Activated naive CD8-positive, alpha-beta T cell treated with anti-CD3 and anti-CD28 coated beads, Interleukin-2, amount 10 ng/mL, durations not matched to agents 7 days and 5 days (primary cell): Measurements from ENCODE around the gene POLQ. TPM values are rescaled to one million over a fixed set of nuclear protein-coding genes. Genes with fewer than 3 reads are reported as not detected.

Source experiments
- ATAC-seq: fragments of 150-1000 bp; cut with Tn5 transposase; one replicate; pipeline ENCODE4 v1.10.0; 2021; ENCODE audit warnings: low read depth, moderate library complexity
- POLR2A ChIA-PET: fragments of 350-600 bp; sonication (Branson Sonifier 250); formaldehyde crosslinking; loops from one replicate; lab custom pipeline; 2021; ENCODE audit warnings: antibody characterized with exemption; lab: Charles Lee
- DNase-seq: peaks from one replicate; pipeline ENCODE4 v3.0.0; 2021
- H3K27ac Mint-ChIP-seq: one replicate; pipeline ENCODE4 v1.8.0; 2022; ENCODE audit warnings: mild to moderate bottlenecking, mixed read lengths
- H3K27me3 Mint-ChIP-seq: one replicate; pipeline ENCODE4 v1.8.0; 2022; ENCODE audit warnings: mild to moderate bottlenecking, moderate library complexity, mixed read lengths
- H3K36me3 Mint-ChIP-seq: one replicate; pipeline ENCODE4 v1.8.0; 2021; ENCODE audit warnings: mild to moderate bottlenecking, mixed read lengths
- H3K4me1 Mint-ChIP-seq: one replicate; pipeline ENCODE4 v1.8.0; 2021; ENCODE audit warnings: mixed read lengths
- H3K4me3 Mint-ChIP-seq: one replicate; pipeline ENCODE4 v1.8.0; 2022; ENCODE audit warnings: mild to moderate bottlenecking, moderate library complexity, mixed read lengths
- H3K9me3 Mint-ChIP-seq: one replicate; pipeline ENCODE4 v1.8.0; 2021; ENCODE audit warnings: mixed read lengths
- total RNA-seq, 2 experiments: library from RNA; stranded (reverse); gene quantifications; one replicate each; pipeline ENCODE4 v1.2.3, GENCODE V29; 2021

POLQ gene
- total RNA-seq, 2 experiments from 2014 or later, result 22.3 to 25.9 TPM

DNA sequence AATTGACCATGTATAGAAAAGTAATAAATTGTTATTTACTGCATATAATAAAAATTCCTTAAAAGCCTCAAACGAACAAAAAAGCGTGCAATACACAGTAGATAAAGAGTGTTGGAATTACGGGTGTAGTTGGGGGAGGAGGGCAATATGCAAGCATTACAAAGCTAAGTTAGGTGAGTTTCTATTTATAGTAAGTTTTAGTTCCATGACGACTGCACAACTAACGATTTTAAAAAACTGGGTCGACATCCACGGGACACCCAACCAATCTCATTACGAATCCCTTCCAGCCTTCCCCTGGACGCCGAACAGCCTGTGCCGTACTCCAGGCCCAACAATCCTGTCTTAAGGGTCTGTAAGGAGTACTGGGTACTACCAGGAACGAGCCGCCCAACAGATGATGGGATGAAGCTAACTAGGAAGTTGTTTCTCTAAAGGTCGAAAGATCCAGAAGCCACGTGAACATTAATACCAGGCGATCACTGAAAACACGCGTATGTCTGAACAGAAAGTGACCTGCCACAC lies 677 bp downstream of the POLQ start:
- DNase-seq, result no peak
- Mint-ChIP-seq H3K4me3 (peak overlapping the region; percentile 96), H3K27me3 (no peaks in the 10 kb centered on the region), H3K27ac (peak overlapping the region; percentile 87), H3K36me3 (peaks cover 16% of the 10 kb centered on the region), H3K4me1 (peaks cover 13% of the 10 kb centered on the region), H3K9me3 (no peaks in the 10 kb centered on the region)
- ATAC-seq, result peak; percentile 9
- POLR2A ChIA-PET, result interaction anchor here (0.8 to 2.0 kb wide), 4 partner anchors 91 to 871 kb away, joined by 3 to 8 read pairs (median 5); partner anchors contain the start of genes GOLGB1, HCLS1 and WDR5B

DNA sequence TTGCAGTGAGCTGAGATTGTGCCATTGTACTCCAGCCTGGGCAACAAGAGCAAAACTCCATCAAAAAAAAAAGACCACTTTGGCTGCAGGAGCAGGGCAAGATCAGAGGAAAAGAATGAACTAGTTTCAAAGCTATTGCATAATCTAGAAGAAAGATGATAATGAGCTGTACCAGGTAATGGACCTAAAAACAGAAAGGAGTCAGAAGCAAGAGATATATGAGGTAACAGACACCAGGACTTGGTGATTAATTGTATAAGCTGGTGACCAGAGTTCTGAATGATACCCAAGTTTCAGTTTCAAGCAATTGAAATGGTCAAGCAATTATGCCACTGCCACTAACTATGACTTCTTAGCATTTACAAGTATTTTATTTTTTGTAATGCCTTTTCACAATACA lies 2.9 kb downstream of the POLQ start:
- ATAC-seq, result no peak
- peaks cover 27% of the 10 kb centered on the region for H3K36me3 Mint-ChIP-seq
- peaks cover 16% of the 10 kb centered on the region for H3K4me1 Mint-ChIP-seq
- no peak overlapping the region for H3K4me3 Mint-ChIP-seq
- H3K27me3 Mint-ChIP-seq, result no peaks in the 10 kb centered on the region
- no peak overlapping the region for H3K27ac Mint-ChIP-seq
- no peaks in the 10 kb centered on the region for H3K9me3 Mint-ChIP-seq
- no peak for DNase-seq
- POLR2A ChIA-PET, result interaction anchor here (0.8 kb wide), 1 partner anchor 8 kb away, joined by 5 read pairs; no protein-coding TSS in a partner anchor

DNA sequence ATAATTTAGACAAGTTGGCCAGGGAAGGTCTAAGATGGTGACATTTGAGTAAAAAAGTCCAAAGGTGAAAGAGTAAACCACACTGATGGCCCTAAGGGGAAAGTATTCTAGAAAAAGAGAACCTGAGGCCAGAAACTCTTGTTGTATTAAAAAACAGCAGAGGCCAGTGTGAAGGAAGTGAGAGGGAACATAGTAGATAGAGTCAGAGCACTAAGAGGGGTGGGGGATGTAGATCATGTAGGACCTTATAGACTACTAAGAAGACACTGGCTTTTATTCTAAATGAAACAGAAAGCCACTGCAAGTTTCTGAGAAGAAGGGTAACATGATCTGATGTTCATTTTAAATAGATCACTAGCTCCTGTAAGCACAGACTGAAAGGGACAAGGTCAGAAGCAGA lies 14.5 kb downstream of the POLQ start:
- peak overlapping the region; percentile 11 for H3K27ac Mint-ChIP-seq
- H3K9me3 Mint-ChIP-seq, result no peaks in the 10 kb centered on the region
- DNase-seq (no peak), ATAC-seq (no peak)
- peaks cover 46% of the 10 kb centered on the region for H3K36me3 Mint-ChIP-seq
- no peaks in the 10 kb centered on the region for H3K27me3 Mint-ChIP-seq
- POLR2A ChIA-PET, result no interaction called here
- no peak overlapping the region for H3K4me3 Mint-ChIP-seq
- peaks cover 7% of the 10 kb centered on the region for H3K4me1 Mint-ChIP-seq

DNA sequence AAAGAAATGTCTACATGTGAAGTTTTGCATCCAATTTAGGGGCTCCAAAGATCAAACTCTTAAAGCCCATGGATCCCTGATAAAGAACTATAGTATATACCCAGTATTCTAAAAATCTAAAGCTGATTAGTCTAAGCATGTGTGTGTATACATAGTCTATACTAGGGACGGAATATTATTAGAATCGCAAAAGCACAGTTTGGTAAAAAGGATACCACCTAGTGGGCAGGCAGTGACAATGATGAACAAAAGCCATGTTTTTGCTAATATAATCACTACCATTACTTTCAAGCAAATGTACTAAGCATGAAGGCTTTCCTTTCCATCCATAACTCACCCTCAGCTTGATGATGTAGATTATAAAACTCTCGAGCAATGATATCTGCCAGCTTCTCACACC lies 16.5 kb downstream of the POLQ start:
- DNase-seq, result no peak
- H3K27me3 Mint-ChIP-seq, result no peaks in the 10 kb centered on the region
- peaks cover 48% of the 10 kb centered on the region for H3K36me3 Mint-ChIP-seq
- H3K9me3 Mint-ChIP-seq, result no peaks in the 10 kb centered on the region
- no peak overlapping the region for H3K27ac Mint-ChIP-seq
- POLR2A ChIA-PET, result no interaction called here
- peaks cover 4% of the 10 kb centered on the region for H3K4me1 Mint-ChIP-seq
- H3K4me3 Mint-ChIP-seq, result no peak overlapping the region
- no peak for ATAC-seq

DNA sequence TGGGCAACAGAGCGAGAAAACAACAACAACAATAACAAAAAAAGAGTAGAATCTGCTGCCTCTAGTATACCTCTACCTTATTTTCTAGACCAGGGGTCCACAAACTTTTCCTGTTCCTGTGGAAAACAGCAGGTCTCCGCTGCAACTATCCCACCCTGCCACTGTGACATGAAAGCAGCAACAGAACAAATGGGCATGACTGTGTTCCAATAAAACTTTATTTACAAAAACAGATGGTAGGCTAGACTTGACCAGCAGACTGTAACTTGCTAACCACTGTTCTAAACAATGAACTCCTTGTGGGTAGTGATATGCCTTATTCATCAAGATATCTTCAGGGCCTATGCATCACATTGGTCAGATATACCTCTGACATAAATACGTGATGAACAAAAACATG lies 25.3 kb downstream of the POLQ start:
- Mint-ChIP-seq H3K9me3 (peaks cover 9% of the 10 kb centered on the region), H3K36me3 (peaks cover 66% of the 10 kb centered on the region), H3K27me3 (no peaks in the 10 kb centered on the region), H3K4me1 (no peaks in the 10 kb centered on the region), H3K27ac (no peak overlapping the region), H3K4me3 (no peak overlapping the region)
- POLR2A ChIA-PET, result no interaction called here
- ATAC-seq (no peak), DNase-seq (no peak)

DNA sequence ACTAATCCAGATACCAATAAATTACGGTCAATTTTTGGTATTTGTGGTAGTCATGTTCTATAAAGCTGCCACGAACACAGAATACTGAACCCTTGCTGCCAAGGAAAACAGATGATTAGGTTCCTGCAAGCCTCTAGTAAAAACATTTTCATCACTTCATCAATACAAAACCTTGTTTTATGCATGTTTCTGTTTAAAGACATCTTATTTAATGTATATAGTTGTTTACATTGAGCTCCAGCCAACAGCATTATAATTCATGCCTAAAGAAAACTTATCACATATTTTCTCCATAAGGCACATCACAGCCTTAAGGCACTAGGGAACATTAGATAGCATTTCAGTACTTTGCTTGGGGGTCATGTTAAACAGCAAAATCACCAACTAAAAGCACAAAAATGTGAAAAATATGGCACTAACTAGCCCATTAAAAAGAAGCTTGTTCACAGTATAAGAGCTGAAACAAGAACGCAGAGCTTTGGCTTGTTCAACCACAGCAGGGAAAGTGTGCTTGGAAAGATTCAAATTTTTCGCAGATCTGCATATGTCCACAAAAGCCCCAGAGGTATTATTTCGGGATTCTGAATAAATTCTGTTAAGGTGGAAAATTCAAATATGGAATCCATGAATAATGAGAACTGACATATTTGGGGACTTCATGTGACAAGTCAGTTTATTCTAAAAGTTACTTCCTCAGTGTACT lies 27.7 kb downstream of the POLQ start:
- no peak overlapping the region for H3K4me3 Mint-ChIP-seq

DNA sequence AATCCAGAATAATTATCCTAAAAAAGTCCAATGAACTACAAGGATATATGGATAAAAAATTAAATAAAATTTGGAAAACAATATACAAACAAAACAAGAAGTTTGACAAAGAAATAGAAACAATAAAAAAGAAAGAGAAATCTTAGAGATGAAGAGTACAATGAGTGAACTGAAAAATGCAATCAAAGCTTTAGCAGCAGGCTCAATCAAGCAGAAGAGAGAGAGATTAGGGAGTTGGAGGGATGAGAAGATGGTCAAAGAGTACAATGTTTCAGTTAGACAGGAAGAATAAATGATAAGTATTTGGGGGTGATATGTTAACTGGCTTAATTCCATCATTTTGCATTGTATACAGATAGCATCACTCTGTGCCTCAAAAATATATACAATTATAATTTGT lies 29.9 kb downstream of the POLQ start:
- H3K36me3 Mint-ChIP-seq, result peaks cover 72% of the 10 kb centered on the region
- ATAC-seq, result no peak
- no peaks in the 10 kb centered on the region for H3K4me1 Mint-ChIP-seq
- no peak for DNase-seq
- H3K27me3 Mint-ChIP-seq, result no peaks in the 10 kb centered on the region
- no peak overlapping the region for H3K4me3 Mint-ChIP-seq
- peaks cover 9% of the 10 kb centered on the region for H3K9me3 Mint-ChIP-seq
- no peak overlapping the region for H3K27ac Mint-ChIP-seq
- POLR2A ChIA-PET, result no interaction called here

More for the DNA sequence above, 27.7 kb downstream of the POLQ start:
- POLR2A ChIA-PET, result no interaction called here
- peaks cover 72% of the 10 kb centered on the region for H3K36me3 Mint-ChIP-seq
- DNase-seq, result no peak
- H3K27ac Mint-ChIP-seq, result no peak overlapping the region
- H3K9me3 Mint-ChIP-seq, result peaks cover 9% of the 10 kb centered on the region
- H3K27me3 Mint-ChIP-seq, result no peaks in the 10 kb centered on the region
- H3K4me1 Mint-ChIP-seq, result no peaks in the 10 kb centered on the region
- no peak for ATAC-seq

DNA sequence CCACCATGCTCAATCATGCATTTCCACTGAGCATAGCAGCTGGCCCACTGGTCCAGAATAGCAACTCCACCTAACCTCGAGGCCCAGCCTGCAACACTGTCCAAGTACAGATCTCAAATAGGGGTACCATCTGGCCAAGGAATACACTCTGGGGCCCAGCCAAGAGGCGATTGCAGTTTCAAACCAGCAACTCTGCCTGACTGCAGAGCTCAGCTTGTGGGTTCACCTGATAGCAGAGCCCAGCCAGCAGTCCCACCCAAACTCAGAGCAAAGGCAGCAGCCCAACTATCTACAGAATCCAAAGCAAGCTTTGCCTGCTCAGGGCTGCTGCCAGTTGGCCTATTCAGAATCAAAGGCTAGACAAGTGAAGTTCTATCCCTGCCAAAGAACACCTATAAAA lies 30.5 kb downstream of the POLQ start:
- Mint-ChIP-seq H3K4me3 (no peak overlapping the region), H3K27ac (no peak overlapping the region), H3K4me1 (no peaks in the 10 kb centered on the region), H3K36me3 (peaks cover 69% of the 10 kb centered on the region), H3K27me3 (no peaks in the 10 kb centered on the region), H3K9me3 (peaks cover 9% of the 10 kb centered on the region)
- DNase-seq, result no peak
- ATAC-seq, result no peak
- POLR2A ChIA-PET, result no interaction called here

DNA sequence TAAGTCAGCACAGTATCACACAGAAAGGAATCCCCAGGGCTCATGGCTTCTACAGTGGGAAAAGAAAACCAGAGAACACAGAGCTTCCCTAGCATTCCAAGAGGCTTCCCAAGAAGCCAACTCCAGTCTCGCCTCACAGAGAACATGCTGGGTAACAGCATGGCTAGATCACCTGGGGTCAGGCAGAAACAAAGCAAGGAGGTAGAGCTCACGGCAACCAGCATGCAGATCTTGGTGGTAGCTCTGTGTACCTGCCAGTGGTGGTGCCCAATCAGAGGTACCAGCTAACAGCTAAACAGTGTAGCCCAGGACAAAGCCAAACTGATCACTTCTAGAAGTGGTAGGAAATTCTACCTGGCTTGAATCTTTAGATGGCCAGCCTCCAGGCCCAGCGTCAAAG lies 31.3 kb downstream of the POLQ start:
- DNase-seq, result no peak
- Mint-ChIP-seq H3K27ac (no peak overlapping the region), H3K36me3 (peaks cover 64% of the 10 kb centered on the region), H3K27me3 (no peaks in the 10 kb centered on the region), H3K4me3 (no peak overlapping the region), H3K9me3 (peaks cover 9% of the 10 kb centered on the region), H3K4me1 (no peaks in the 10 kb centered on the region)
- ATAC-seq, result no peak
- POLR2A ChIA-PET, result no interaction called here

DNA sequence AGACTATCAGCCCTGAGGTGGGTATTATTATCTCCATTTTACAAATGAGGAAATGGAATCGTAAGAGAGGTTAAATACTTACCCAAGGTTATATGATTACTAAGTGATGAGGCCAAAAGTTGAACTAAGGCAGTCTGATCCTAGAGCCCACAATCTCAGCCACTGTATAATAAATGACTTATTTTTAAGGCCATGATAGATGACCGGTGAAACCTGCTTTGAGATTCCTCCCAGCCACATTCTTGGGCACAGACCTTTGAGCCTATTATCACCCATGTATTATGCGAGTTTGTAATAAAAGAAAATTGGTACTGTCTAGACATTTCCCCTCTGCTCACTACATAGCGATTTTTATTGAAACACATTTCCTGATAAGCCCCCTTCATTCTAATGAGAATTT lies 37.4 kb downstream of the POLQ start:
- DNase-seq (no peak), ATAC-seq (no peak)
- Mint-ChIP-seq H3K27me3 (no peaks in the 10 kb centered on the region), H3K36me3 (peaks cover 49% of the 10 kb centered on the region), H3K9me3 (no peaks in the 10 kb centered on the region), H3K27ac (no peak overlapping the region), H3K4me3 (no peak overlapping the region), H3K4me1 (peaks cover 5% of the 10 kb centered on the region)
- POLR2A ChIA-PET, result no interaction called here

DNA sequence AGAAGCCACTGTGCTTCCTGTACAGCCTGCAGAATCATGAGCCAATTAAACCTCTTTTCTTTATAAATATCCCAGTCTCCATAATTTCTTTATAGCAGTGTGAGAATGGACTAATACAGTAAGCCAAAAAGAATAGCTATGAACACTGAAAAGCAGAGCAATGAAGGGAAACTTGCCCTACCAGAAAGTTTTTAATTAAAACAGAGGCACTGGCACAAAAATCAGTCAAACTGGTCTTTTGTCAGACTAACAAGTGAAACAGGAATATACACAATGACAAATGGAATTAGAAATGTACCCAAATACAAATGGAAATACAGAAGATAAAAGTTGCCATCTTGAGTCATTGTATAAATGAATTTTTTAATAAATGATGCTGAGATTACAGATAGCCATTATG lies 40.5 kb downstream of the POLQ start:
- POLR2A ChIA-PET, result no interaction called here
- DNase-seq (no peak), ATAC-seq (no peak)
- Mint-ChIP-seq H3K9me3 (no peaks in the 10 kb centered on the region), H3K4me1 (peaks cover 5% of the 10 kb centered on the region), H3K27me3 (no peaks in the 10 kb centered on the region), H3K4me3 (no peak overlapping the region), H3K36me3 (peaks cover 44% of the 10 kb centered on the region), H3K27ac (no peak overlapping the region)

DNA sequence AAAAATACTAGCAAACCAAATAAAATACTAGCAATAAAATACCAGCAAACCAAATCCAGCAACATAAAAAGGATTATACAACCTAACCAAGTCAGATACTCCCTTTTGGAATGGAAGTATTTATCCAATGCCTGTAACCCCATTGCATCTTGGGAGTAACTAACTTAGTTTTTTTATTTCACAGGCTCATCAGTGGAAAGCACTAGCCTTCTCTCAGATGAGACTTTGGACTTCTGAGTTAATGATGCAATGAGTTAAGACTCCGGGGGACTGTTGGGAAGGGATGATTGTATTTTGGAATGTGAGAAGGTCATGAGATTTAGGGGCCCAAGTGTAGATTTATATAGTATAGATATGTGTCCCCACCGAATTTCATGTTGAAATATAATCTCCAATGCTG lies 41.2 kb downstream of the POLQ start:
- POLR2A ChIA-PET, result no interaction called here
- no peak for ATAC-seq
- H3K4me1 Mint-ChIP-seq, result peaks cover 5% of the 10 kb centered on the region
- H3K27ac Mint-ChIP-seq, result no peak overlapping the region
- DNase-seq, result no peak
- H3K4me3 Mint-ChIP-seq, result no peak overlapping the region
- H3K27me3 Mint-ChIP-seq, result no peaks in the 10 kb centered on the region
- no peaks in the 10 kb centered on the region for H3K9me3 Mint-ChIP-seq
- peaks cover 44% of the 10 kb centered on the region for H3K36me3 Mint-ChIP-seq

DNA sequence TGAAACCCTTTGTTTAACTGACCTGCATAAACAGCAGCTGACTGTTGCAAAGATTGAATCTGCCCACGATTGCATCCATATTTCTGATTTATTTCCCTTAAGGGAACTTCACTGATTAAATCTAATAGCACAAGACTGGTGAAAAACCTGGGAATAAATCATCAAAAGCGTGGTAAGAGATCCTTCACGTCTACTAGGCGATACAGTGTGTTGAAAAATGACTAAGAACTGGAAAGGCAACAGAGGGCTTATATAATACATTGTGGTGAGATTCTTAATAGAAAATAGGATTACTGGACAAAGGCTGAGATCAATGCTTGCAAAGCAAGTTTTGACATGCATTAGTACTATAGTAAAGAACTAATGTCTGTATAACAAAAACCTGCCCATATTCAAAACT lies 49.0 kb downstream of the POLQ start:
- POLR2A ChIA-PET, result no interaction called here
- ATAC-seq, result no peak

DNA sequence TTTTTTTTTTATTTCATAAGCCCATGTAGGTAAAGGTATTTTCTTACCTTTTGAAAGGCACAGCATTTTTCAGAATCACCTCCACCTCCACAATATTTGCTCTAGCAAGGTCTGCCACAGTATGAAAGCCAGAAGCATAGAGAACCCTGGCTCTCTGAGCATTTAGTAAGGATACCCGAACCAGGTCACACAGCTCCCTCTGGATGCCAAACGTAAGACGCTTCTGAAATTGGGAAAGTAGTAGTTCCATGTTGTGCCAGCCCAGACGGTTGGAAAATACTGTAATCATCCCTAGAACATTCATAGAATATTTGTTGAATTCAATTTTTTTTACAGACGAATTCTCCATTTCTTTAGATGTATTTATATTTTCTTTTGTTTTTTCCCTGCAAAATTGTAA lies 52.4 kb downstream of the POLQ start:
- ATAC-seq, result no peak
- Mint-ChIP-seq H3K27ac (no peak overlapping the region), H3K4me3 (no peak overlapping the region), H3K27me3 (no peaks in the 10 kb centered on the region), H3K4me1 (no peaks in the 10 kb centered on the region), H3K36me3 (peaks cover 45% of the 10 kb centered on the region), H3K9me3 (no peaks in the 10 kb centered on the region)
- POLR2A ChIA-PET, result no interaction called here
- DNase-seq, result no peak

More for the DNA sequence above, 49.0 kb downstream of the POLQ start:
- Mint-ChIP-seq H3K36me3 (peaks cover 30% of the 10 kb centered on the region), H3K27ac (no peak overlapping the region), H3K4me1 (no peaks in the 10 kb centered on the region), H3K4me3 (no peak overlapping the region), H3K9me3 (no peaks in the 10 kb centered on the region), H3K27me3 (no peaks in the 10 kb centered on the region)
- DNase-seq, result no peak
